CD4-positive, alpha-beta T cell (primary cell): Measurements from ENCODE around the gene KRT3. TPM values are rescaled to one million over a fixed set of nuclear protein-coding genes. Genes with fewer than 3 reads are reported as not detected.
"Not testable (repeated sequence)": the region's sequence is repeated elsewhere in the genome, so short reads cannot be mapped to it uniquely, and the experiment has no call there.

ENCODE experiments used
- ATAC-seq: fragments of 200-7000 bp; cut with Tn5 transposase; one replicate; pipeline ENCODE4 v1.10.0; 2022; ENCODE audit warnings: mild to moderate bottlenecking; ENCODE audit not compliant: poor library complexity
- CTCF ChIA-PET: fragments of 350-600 bp; sonication (Branson Sonifier 250); formaldehyde crosslinking; loops from one replicate; lab custom pipeline; 2021; ENCODE audit warnings: antibody characterized with exemption, inconsistent platforms; lab: Charles Lee
- POLR2A ChIA-PET: fragments of 350-600 bp; sonication (Branson Sonifier 250); formaldehyde crosslinking; loops from one replicate; lab custom pipeline; 2021; ENCODE audit warnings: antibody characterized with exemption, inconsistent platforms; lab: Charles Lee
- DNase-seq, 14 experiments: peaks; one replicate each; pipeline ENCODE4 v3.0.0-alpha.2; 2013 to 2020; ENCODE audit warnings: mixed read lengths in 2 of 14
- H3K27ac ChIP-seq, 2 donors: one replicate each; pipeline versions ENCODE4 v1.5.1 to v1.7.0; 2013; ENCODE audit warnings: low read length in 2 of 2, low read depth in 1 of 2, mild to moderate bottlenecking in 1 of 2
- H3K27me3 ChIP-seq, 2 experiments: 1 replicate in 1 of 2; 2 replicates in 1 of 2; pipeline versions ENCODE4 v1.6.1 to v1.7.0; 2013; ENCODE audit warnings: low read length in 2 of 2, control low read depth in 1 of 2, mild to moderate bottlenecking in 1 of 2, moderate library complexity in 1 of 2; ENCODE audit not compliant: insufficient read depth in 2 of 2, control insufficient read depth in 1 of 2
- H3K36me3 ChIP-seq: one replicate; pipeline ENCODE4 v1.6.1; 2013; ENCODE audit warnings: low read length, control low read depth; ENCODE audit not compliant: insufficient read depth
- H3K4me1 ChIP-seq: one replicate; pipeline ENCODE4 v1.6.1; 2013; ENCODE audit warnings: low read length, control low read depth; ENCODE audit not compliant: insufficient read depth
- H3K4me3 ChIP-seq: one replicate; pipeline ENCODE4 v1.5.1; 2013; ENCODE audit warnings: mild to moderate bottlenecking, low read length, moderate library complexity
- H3K9me3 ChIP-seq, 2 experiments: 1 replicate in 1 of 2; 2 replicates in 1 of 2; pipeline versions ENCODE4 v1.6.1 to v1.7.0; 2013; ENCODE audit warnings: low read length in 2 of 2, mild to moderate bottlenecking in 2 of 2, control low read depth in 1 of 2, moderate library complexity in 1 of 2; ENCODE audit not compliant: control insufficient read depth in 1 of 2, insufficient read depth in 1 of 2
- H3K27ac Mint-ChIP-seq: one replicate; pipeline ENCODE4 v1.8.0; 2020; ENCODE audit warnings: mixed read lengths
- H3K27me3 Mint-ChIP-seq: one replicate; pipeline ENCODE4 v1.8.0; 2021; ENCODE audit warnings: mixed read lengths
- H3K36me3 Mint-ChIP-seq: one replicate; pipeline ENCODE4 v1.8.0; 2021; ENCODE audit warnings: low read depth, mixed read lengths
- H3K4me1 Mint-ChIP-seq: one replicate; pipeline ENCODE4 v1.8.0; 2021; ENCODE audit warnings: low read depth, mixed read lengths
- H3K4me3 Mint-ChIP-seq: one replicate; pipeline ENCODE4 v1.8.0; 2020; ENCODE audit warnings: mild to moderate bottlenecking, mixed read lengths
- H3K9me3 Mint-ChIP-seq: one replicate; pipeline ENCODE4 v1.8.0; 2020; ENCODE audit warnings: mixed read lengths
- intact Hi-C, 2 experiments: fragments of 100-400 bp; cut with DNase I in 1 of 2; cut with micrococcal nuclease in 1 of 2; formaldehyde crosslinking; loops; one replicate each; pipeline versions ENCODE4 v1.15.1 to v1.9.0; 2023 to 2025; cut with DNase I, micrococcal nuclease
- total RNA-seq, 174 experiments: library from RNA in 2 of 174; stranded (reverse) in 2 of 174; gene quantifications; one replicate each; pipeline ENCODE4 v1.2.3 and lab custom pipeline; 2021 to 2026
- TF ChIP-seq, protein P1 (sequence below): fragments of 200-600 bp; IDR thresholded peaks from one replicate; pipeline ENCODE4 v1.8.0; 2022; ENCODE audit warnings: antibody characterized with exemption, mild to moderate bottlenecking

KRT3 gene
- total RNA-seq, 2 experiments from 2014 or later, result not detected

DNA sequence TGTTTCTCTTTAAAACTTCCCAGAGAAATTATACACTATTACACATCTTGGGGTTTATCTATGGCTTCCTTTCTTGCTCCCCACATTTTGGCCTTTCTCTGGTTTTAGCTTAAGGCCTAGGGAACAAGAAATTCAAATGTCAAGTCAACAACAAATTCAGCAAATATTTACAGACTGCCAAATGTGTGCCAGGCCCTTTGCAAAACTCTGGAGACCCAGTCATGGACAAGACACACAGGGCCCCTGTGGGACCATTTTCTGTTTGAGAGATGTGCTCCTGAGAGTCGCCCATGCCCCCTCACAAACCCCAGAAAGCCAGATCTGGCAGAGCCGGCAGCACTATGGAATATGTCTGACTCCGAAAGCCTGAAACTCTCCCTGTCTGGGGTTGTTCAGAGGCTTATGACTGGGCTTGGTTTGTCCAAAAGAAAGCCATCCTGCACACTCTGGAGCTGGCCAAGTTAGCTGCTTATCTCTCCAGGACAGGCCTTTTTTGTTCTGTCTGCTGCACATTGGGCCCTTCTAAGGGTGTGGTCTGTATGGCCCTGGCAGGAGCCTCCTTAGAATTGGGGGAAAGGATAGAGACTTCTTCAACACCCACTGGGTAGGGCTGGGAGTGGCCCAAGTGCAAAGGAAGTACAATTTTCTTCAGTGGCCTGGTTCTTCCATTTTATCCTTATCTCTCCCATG is 1.1 kb upstream of the KRT3 start:
- CTCF ChIA-PET, result no interaction called here
- H3K27me3 Mint-ChIP-seq, result peaks cover 5% of the 10 kb centered on the region
- H3K4me3 Mint-ChIP-seq, result no peak overlapping the region
- intact Hi-C loops, result no loop called here
- H3K36me3 Mint-ChIP-seq, result no peaks in the 10 kb centered on the region
- H3K9me3 ChIP-seq, result no peaks in the 10 kb centered on the region
- no peaks in the 10 kb centered on the region for H3K4me1 ChIP-seq
- H3K4me1 Mint-ChIP-seq, result peaks cover 5% of the 10 kb centered on the region
- H3K36me3 ChIP-seq, result no peaks in the 10 kb centered on the region
- H3K27ac ChIP-seq, result no peak overlapping the region
- H3K4me3 ChIP-seq, result no peak overlapping the region
- H3K27me3 ChIP-seq, result peaks cover 0 to 4% of the 10 kb centered on the region in 2 experiments
- no peak for DNase-seq
- H3K9me3 Mint-ChIP-seq, result no peaks in the 10 kb centered on the region
- no peak for ATAC-seq
- no peak overlapping the region for H3K27ac Mint-ChIP-seq
- POLR2A ChIA-PET, result no interaction called here
- TF ChIP-seq, protein P1, sequence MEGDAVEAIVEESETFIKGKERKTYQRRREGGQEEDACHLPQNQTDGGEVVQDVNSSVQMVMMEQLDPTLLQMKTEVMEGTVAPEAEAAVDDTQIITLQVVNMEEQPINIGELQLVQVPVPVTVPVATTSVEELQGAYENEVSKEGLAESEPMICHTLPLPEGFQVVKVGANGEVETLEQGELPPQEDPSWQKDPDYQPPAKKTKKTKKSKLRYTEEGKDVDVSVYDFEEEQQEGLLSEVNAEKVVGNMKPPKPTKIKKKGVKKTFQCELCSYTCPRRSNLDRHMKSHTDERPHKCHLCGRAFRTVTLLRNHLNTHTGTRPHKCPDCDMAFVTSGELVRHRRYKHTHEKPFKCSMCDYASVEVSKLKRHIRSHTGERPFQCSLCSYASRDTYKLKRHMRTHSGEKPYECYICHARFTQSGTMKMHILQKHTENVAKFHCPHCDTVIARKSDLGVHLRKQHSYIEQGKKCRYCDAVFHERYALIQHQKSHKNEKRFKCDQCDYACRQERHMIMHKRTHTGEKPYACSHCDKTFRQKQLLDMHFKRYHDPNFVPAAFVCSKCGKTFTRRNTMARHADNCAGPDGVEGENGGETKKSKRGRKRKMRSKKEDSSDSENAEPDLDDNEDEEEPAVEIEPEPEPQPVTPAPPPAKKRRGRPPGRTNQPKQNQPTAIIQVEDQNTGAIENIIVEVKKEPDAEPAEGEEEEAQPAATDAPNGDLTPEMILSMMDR, result no peak

DNA sequence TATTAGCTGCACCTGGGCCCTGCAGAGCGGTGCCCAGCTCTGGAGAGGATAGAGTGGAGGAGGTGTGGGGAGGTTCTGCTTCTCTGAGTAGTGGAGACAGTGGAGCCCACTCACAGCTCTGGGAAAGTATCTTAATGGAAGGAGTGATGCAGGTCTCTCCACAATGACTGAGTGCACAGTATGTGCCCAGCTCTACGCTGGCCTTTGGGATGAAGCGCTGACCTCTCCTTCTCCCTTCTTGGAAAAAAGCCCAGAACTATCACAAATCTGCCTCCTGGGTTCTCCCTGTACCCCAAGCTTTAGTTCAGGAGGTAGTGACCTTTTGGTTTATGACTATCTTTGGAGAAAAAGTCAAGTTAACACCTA is 495 bp upstream of the KRT3 start:
- Mint-ChIP-seq H3K27me3 (peaks cover 9% of the 10 kb centered on the region), H3K4me3 (no peak overlapping the region), H3K9me3 (no peaks in the 10 kb centered on the region), H3K36me3 (no peaks in the 10 kb centered on the region), H3K27ac (no peak overlapping the region), H3K4me1 (peaks cover 5% of the 10 kb centered on the region)
- CTCF ChIA-PET, result no interaction called here
- Histone ChIP-seq H3K36me3 (no peaks in the 10 kb centered on the region), H3K4me3 (no peak overlapping the region), H3K27me3 (peaks cover 0 to 4% of the 10 kb centered on the region in 2 experiments), H3K4me1 (no peaks in the 10 kb centered on the region), H3K27ac (no peak overlapping the region), H3K9me3 (no peaks in the 10 kb centered on the region)
- no peak for DNase-seq
- intact Hi-C loops, result no loop called here
- TF ChIP-seq, protein P1, result no peak
- POLR2A ChIA-PET, result no interaction called here
- ATAC-seq, result no peak

DNA sequence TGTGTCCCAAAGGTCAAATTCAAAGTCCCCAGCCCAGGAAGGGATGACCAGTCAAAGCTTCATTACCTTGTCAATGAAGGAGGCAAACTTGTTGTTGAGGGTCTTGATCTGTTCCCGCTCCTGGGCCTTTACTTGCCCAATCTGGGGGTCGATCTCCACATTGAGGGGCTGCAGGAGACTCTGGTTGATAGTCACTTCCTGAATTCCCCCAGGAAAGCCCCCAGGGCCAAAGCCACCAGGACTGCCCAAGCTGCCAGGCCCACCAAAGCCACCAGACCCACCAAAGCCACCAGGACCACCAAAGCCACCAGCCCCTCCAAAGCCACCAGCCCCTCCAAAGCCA is 614 bp downstream of the KRT3 start:
- DNase-seq, H3K9me3 ChIP-seq, ATAC-seq, H3K36me3 ChIP-seq, H3K4me3 ChIP-seq, H3K4me1 ChIP-seq, H3K36me3 Mint-ChIP-seq, H3K27ac ChIP-seq, POLR2A ChIA-PET, H3K4me3 Mint-ChIP-seq, CTCF ChIA-PET, H3K9me3 Mint-ChIP-seq, H3K27ac Mint-ChIP-seq, intact Hi-C loops: not testable (repeated sequence)
- H3K27me3 ChIP-seq, result peaks cover 0 to 13% of the 10 kb centered on the region in 2 experiments
- Mint-ChIP-seq H3K4me1 (peaks cover 11% of the 10 kb centered on the region), H3K27me3 (peaks cover 15% of the 10 kb centered on the region)
